ENCODE data around the gene IFNK.

Gene IFNK

GRCh38 chr9:27537027-27537435, 12.9 kb downstream of the IFNK start:
- DNase-seq, result peak in 1 of 58 donors; percentile 13

- DNase-seq, result no peak
Measured at GRCh38 chr9:27537756-27538155, 13.7 kb downstream of the IFNK start.

- no peak for DNase-seq
Measured at GRCh38 chr9:27538647-27539046, 14.6 kb downstream of the IFNK start.

GRCh38 chr9:27539479-27540441, 15.7 kb downstream of the IFNK start:
- DNase-seq, result peak in 5 of 58 donors; percentile 4 to 46 (median 35)

- DNase-seq, result no peak
Measured at GRCh38 chr9:27540502-27540901, 16.4 kb downstream of the IFNK start.

- DNase-seq, result no peak
Measured at GRCh38 chr9:27541740-27542139, 17.6 kb downstream of the IFNK start.

- no peak for DNase-seq
Measured at GRCh38 chr9:27542508-27542907, 18.4 kb downstream of the IFNK start.

- no peak for DNase-seq
Measured at GRCh38 chr9:27545471-27545870, 21.4 kb downstream of the IFNK start.

GRCh38 chr9:27548055-27548741, 24.1 kb downstream of the IFNK start:
- peak in 2 of 58 donors; percentile 9 to 58 for DNase-seq

GRCh38 chr9:27549196-27549755, 25.2 kb downstream of the IFNK start:
- DNase-seq, result no peak

GRCh38 chr9:27554712-27555111, 30.6 kb downstream of the IFNK start:
- no peak for DNase-seq

- DNase-seq, result no peak
Measured at GRCh38 chr9:27556470-27556869, 32.4 kb downstream of the IFNK start.

- no peak for DNase-seq
Measured at GRCh38 chr9:27558307-27558706, 34.2 kb downstream of the IFNK start.

GRCh38 chr9:27560457-27560856, 36.4 kb downstream of the IFNK start:
- DNase-seq, result no peak

- DNase-seq, result no peak
Measured at GRCh38 chr9:27561685-27562084, 37.6 kb downstream of the IFNK start.

GRCh38 chr9:27563738-27564430, 39.8 kb downstream of the IFNK start:
- no peak for DNase-seq

- no peak for DNase-seq
Measured at GRCh38 chr9:27564670-27565069, 40.6 kb downstream of the IFNK start.

- DNase-seq, result no peak
Measured at GRCh38 chr9:27565696-27566095, 41.6 kb downstream of the IFNK start.

- no peak for DNase-seq
Measured at GRCh38 chr9:27566118-27566517, 42.0 kb downstream of the IFNK start.

- no peak for DNase-seq
Measured at GRCh38 chr9:27569406-27569805, 45.3 kb downstream of the IFNK start.

- DNase-seq, result no peak
Measured at GRCh38 chr9:27571011-27571410, 46.9 kb downstream of the IFNK start.

GRCh38 chr9:27572061-27572460, 48.0 kb downstream of the IFNK start:
- DNase-seq, result no peak

Data from anterior cingulate cortex (tissue), 58 donors.